ENCODE data around the gene AJAP1.

AJAP1 gene

DNA sequence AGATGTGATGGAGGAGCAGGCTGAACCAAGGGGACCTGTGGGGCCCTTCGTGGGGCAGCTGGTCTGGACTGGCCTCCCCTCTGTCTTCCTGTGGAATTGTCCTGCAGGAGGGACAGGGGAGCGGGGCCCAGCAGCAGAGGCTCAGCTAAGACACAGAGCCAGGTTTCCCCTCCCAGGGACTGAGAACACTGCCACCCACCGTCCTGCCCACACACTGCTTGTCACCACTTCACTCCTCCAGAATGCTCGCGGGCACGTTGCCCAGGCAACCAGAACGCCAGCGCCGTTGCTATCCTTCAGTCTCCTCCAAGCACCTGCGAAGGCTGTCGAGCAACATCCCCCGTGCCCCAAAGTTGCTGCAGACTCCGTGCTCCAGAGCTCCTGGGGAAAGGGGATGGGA lies 46.4 kb downstream of the AJAP1 start:
- Histone ChIP-seq H3K9ac (ENCODE audit: low read depth, low read length) (no peak overlapping the region), H3K4me1 (ENCODE audit: insufficient read depth, low read length) (no peaks in the 10 kb centered on the region; the same call in 1 of the 2 replicates), H3K36me3 (ENCODE audit: insufficient read depth, low read length) (no peaks in the 10 kb centered on the region), H3K9me3 (ENCODE audit: control insufficient read depth, insufficient read depth, low read length) (no peaks in the 10 kb centered on the region)

DNA sequence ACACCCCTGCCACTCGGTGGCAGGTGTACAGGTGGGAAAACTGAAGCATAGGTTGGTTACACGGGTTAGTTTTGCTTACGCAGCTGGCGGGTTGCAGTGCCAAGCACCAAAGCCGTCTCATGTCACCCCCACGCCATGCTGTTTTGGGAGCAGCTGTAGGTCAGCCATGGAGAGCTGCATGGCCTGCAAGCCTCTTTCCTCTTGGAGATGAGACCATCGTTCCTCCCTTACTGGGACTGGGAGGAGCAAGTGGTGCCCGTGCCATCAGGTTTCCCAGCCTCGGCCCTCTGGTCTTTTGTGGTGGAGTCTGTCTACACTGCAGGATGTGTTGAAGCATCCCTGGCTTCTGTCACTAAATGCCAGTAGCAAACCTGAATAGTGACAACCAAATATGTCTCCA lies 46.9 kb downstream of the AJAP1 start:
- Histone ChIP-seq H3K4me1 (ENCODE audit: insufficient read depth, low read length) (no peaks in the 10 kb centered on the region; the same call in 1 of the 2 replicates), H3K36me3 (ENCODE audit: insufficient read depth, low read length) (no peaks in the 10 kb centered on the region), H3K9ac (ENCODE audit: low read depth, low read length) (no peak overlapping the region), H3K9me3 (ENCODE audit: control insufficient read depth, insufficient read depth, low read length) (no peaks in the 10 kb centered on the region)

DNA sequence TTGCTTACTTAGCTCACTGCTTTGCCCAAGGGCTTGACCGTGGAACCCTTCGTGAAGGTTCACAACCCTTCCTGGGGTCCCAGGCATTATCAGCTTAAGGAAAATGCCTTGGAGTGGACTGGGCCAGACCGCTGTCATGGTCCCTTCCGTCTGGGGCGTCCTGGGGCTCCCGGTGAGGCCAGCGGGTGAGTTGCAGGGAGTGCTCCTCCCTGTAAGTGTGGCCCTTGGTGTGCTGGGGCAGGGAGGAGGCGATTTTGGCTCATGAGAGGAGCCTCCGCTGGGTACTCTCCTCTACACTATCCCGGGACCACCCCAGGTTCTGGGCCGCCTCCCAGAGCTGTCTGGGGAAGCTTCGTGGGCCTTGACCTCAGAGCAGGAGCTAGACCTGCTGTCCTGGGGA lies 48.1 kb downstream of the AJAP1 start:
- Histone ChIP-seq H3K4me1 (ENCODE audit: insufficient read depth, low read length) (no peaks in the 10 kb centered on the region; the same call in 1 of the 2 replicates), H3K9me3 (ENCODE audit: control insufficient read depth, insufficient read depth, low read length) (no peaks in the 10 kb centered on the region), H3K36me3 (ENCODE audit: insufficient read depth, low read length) (no peaks in the 10 kb centered on the region), H3K9ac (ENCODE audit: low read depth, low read length) (no peak overlapping the region)

DNA sequence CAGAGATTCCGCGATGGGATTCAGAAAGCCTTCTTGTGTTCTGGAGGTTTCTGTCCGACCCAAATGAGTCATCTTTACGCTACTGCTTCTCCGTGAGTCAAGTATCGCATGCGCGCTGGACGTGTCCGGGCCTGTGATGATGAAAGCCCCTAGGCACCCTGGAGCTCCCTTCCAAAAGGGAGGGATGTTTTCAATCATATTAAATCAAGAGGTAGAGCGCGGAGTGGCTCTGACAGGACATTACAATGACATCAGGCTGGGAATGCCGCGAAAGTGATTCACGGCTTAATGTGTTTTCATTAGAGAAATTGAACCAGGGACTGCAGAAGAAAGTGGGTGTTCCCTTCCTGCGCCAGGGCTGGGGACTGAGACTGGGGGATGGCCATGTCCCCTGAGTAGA lies 48.5 kb downstream of the AJAP1 start:
- Histone ChIP-seq H3K9ac (ENCODE audit: low read depth, low read length) (no peak overlapping the region), H3K9me3 (ENCODE audit: control insufficient read depth, insufficient read depth, low read length) (no peaks in the 10 kb centered on the region)

GRCh38 chr1:4703646-4704045 lies 49.2 kb downstream of the AJAP1 start:
- no peaks in the 10 kb centered on the region; the same call in 1 of the 2 replicates for H3K4me1 ChIP-seq (ENCODE audit: insufficient read depth, low read length)
- H3K9me3 ChIP-seq (ENCODE audit: control insufficient read depth, insufficient read depth, low read length): no peaks in the 10 kb centered on the region
- H3K36me3 ChIP-seq (ENCODE audit: insufficient read depth, low read length): no peaks in the 10 kb centered on the region
- no peak overlapping the region for H3K9ac ChIP-seq (ENCODE audit: low read depth, low read length)

More for the DNA sequence above, 48.5 kb downstream of the AJAP1 start:
- Histone ChIP-seq H3K4me1 (ENCODE audit: insufficient read depth, low read length) (no peaks in the 10 kb centered on the region; the same call in 1 of the 2 replicates), H3K36me3 (ENCODE audit: insufficient read depth, low read length) (no peaks in the 10 kb centered on the region)

DNA sequence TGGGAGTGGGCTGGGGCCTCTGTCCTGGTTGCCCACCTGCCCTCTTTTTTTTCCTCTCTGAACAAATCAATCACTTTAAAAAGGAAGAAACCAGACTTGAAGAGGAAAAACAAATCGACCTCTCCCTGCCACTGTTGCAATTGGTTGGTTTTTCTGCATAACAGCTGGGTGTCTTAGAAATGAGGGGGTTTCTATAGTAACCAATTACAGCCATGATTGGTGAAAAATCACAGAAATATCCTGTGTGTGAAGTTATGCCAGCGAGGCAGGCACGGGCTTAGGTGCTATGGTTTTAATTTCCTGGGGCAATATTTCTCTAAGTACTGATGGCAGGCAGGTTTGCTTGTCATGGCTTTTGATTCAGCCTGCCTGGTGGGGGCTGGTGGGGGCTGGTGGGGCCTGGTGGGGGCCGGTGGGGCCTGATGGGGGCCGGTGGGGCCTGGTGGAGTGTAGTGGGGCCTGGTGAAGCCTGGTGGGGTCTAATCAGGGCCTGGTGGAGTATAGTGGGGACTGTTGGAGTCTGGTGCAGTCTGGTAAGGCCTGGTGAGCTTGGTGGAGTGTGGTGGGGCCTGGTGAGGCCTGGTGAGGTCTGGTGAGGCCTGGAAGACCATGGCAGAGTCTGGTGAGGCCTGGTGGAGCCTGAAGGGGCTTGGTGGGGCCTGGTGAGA lies 54.6 kb downstream of the AJAP1 start:
- Histone ChIP-seq H3K4me1 (ENCODE audit: insufficient read depth, low read length) (no peaks in the 10 kb centered on the region; the same call in 1 of the 2 replicates), H3K9ac (ENCODE audit: low read depth, low read length) (no peak overlapping the region), H3K36me3 (ENCODE audit: insufficient read depth, low read length) (no peaks in the 10 kb centered on the region), H3K9me3 (ENCODE audit: control insufficient read depth, insufficient read depth, low read length) (no peaks in the 10 kb centered on the region)

- H3K9ac ChIP-seq (ENCODE audit: low read depth, low read length): no peak overlapping the region
- H3K4me1 ChIP-seq (ENCODE audit: insufficient read depth, low read length): no peaks in the 10 kb centered on the region; the same call in 1 of the 2 replicates
- H3K36me3 ChIP-seq (ENCODE audit: insufficient read depth, low read length): no peaks in the 10 kb centered on the region
- no peaks in the 10 kb centered on the region for H3K9me3 ChIP-seq (ENCODE audit: control insufficient read depth, insufficient read depth, low read length)
Observed at GRCh38 chr1:4709641-4710040, 55.2 kb downstream of the AJAP1 start.

DNA sequence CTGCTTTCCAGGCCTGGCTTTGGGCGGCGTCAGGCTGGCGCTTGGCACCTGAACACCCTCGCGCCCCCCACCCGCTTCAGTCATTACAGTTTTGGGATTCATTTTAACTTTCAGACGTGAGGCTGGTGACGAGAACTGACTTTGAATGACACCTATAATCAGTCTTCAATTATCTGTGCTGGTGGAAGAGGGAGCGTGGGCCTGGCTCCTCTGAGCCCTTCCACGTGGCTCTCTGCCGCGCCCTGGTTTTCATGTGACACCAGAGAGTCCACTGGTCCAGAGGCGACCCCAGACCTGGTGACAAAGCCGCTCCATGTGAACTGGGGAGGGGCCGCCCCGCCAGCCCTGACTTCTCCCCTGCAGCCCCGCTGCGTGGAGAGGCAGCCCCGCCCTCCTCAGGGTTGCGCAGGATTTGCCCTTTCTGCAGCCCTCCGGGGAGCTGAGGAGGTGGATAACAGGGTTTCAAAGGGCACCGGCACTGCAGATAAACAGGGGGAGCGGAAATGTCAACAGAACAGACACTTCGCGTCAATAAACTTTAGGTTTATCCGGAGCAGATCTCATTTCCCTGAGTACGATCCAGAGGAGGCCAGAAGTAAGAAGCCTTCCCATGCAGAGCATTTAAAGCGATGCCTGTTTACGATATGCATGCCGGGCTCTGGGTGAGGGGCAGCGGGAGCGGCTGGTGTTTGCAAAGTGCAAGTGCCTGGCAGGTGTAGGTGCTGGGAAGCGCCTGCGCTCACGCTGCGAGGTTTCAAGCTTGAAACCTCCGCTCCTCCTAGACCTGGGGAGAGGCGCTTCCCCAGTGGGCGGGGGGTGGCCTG lies 56.4 kb downstream of the AJAP1 start:
- H3K36me3 ChIP-seq (ENCODE audit: insufficient read depth, low read length): no peaks in the 10 kb centered on the region
- no peaks in the 10 kb centered on the region; the same call in 1 of the 2 replicates for H3K4me1 ChIP-seq (ENCODE audit: insufficient read depth, low read length)
- peak overlapping the region; percentile 24; the same call in 1 of the 2 replicates for H3K9ac ChIP-seq (ENCODE audit: low read depth, low read length)
- H3K9me3 ChIP-seq (ENCODE audit: control insufficient read depth, insufficient read depth, low read length): no peaks in the 10 kb centered on the region

- no peaks in the 10 kb centered on the region for H3K9me3 ChIP-seq (ENCODE audit: control insufficient read depth, insufficient read depth, low read length)
- peak overlapping the region; percentile 24; the same call in 1 of the 2 replicates for H3K9ac ChIP-seq (ENCODE audit: low read depth, low read length)
- no peaks in the 10 kb centered on the region; the same call in 1 of the 2 replicates for H3K4me1 ChIP-seq (ENCODE audit: insufficient read depth, low read length)
- no peaks in the 10 kb centered on the region for H3K36me3 ChIP-seq (ENCODE audit: insufficient read depth, low read length)
Observed at GRCh38 chr1:4711416-4712275, 57.2 kb downstream of the AJAP1 start.

- Histone ChIP-seq H3K9me3 (ENCODE audit: control insufficient read depth, insufficient read depth, low read length) (no peaks in the 10 kb centered on the region), H3K9ac (ENCODE audit: low read depth, low read length) (no peak overlapping the region), H3K4me1 (ENCODE audit: insufficient read depth, low read length) (no peaks in the 10 kb centered on the region; the same call in 1 of the 2 replicates), H3K36me3 (ENCODE audit: insufficient read depth, low read length) (no peaks in the 10 kb centered on the region)
Observed at GRCh38 chr1:4713669-4714068, 59.3 kb downstream of the AJAP1 start.

DNA sequence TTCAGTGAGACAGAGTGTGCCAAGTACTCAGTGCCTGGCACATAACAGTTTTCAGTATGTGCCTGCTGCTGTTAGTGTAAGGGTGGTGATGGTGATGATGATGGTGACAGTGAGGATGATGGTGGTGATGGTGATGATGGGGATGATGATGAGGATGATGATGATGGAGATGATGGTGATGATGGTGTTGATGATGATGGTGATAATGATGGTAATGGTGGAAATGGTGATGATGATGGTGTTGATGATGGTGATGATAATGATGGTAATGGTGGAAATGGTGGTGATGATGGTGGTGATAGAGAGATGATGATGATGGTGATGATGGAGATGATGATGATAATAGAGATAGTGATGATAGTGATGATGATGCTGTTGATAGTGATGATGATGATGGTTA lies 62.0 kb downstream of the AJAP1 start:
- H3K9me3 ChIP-seq (ENCODE audit: control insufficient read depth, insufficient read depth, low read length): no peaks in the 10 kb centered on the region
- H3K9ac ChIP-seq (ENCODE audit: low read depth, low read length): no peak overlapping the region
- H3K4me1 ChIP-seq (ENCODE audit: insufficient read depth, low read length): no peaks in the 10 kb centered on the region
- H3K36me3 ChIP-seq (ENCODE audit: insufficient read depth, low read length): no peaks in the 10 kb centered on the region

GRCh38 chr1:4718071-4718470 lies 63.7 kb downstream of the AJAP1 start:
- no peak overlapping the region for H3K9ac ChIP-seq (ENCODE audit: low read depth, low read length)
- H3K36me3 ChIP-seq (ENCODE audit: insufficient read depth, low read length): no peaks in the 10 kb centered on the region
- H3K4me1 ChIP-seq (ENCODE audit: insufficient read depth, low read length): no peaks in the 10 kb centered on the region
- H3K9me3 ChIP-seq (ENCODE audit: control insufficient read depth, insufficient read depth, low read length): no peaks in the 10 kb centered on the region

DNA sequence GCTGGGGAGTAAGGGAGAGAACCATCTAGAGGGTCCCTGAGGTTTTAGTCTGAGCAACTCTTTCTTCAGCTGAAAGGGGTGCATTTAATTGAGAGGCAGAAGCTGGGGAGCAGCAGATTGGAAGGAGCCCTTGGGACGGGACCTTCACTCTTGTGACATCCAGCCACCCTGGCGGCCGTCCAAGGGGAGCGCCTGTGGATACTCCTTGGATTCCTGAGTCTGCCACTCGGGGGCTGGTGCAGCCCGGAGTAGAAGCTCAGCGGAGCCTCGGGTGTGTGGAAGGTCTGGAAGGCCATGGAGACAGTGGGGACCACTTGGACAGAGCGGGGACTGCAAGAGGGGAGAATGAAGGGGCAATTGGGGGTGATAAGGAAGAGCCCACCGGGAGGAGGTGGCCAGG lies 68.7 kb downstream of the AJAP1 start:
- Histone ChIP-seq H3K9me3 (ENCODE audit: control insufficient read depth, insufficient read depth, low read length) (no peaks in the 10 kb centered on the region), H3K4me1 (ENCODE audit: insufficient read depth, low read length) (no peaks in the 10 kb centered on the region), H3K9ac (ENCODE audit: low read depth, low read length) (no peak overlapping the region), H3K36me3 (ENCODE audit: insufficient read depth, low read length) (no peaks in the 10 kb centered on the region)

DNA sequence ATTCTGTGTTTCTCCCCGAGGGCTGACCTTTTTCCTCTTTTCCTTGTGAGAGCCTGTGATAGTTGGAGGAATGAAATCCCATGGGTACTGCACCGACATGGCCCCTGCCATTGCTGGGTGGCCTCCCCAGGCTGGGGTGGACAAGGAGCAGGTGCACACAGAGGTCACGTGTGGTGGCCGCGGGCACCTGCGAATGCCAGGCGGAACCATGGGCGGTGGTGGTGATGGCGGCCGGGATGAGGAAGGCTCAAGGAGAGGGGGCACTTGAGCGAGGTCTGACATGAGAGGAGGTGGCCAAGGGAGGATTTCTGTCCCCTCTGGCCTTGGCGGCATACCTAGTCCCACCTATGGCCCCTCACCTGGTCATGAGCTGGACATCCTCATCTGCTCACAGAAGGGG lies 69.6 kb downstream of the AJAP1 start:
- no peaks in the 10 kb centered on the region for H3K9me3 ChIP-seq (ENCODE audit: control insufficient read depth, insufficient read depth, low read length)
- no peaks in the 10 kb centered on the region for H3K36me3 ChIP-seq (ENCODE audit: insufficient read depth, low read length)
- H3K9ac ChIP-seq (ENCODE audit: low read depth, low read length): no peak overlapping the region
- no peaks in the 10 kb centered on the region for H3K4me1 ChIP-seq (ENCODE audit: insufficient read depth, low read length)

All from ES-I3 (cell line).